ENCODE measurements around the gene GHR. TPM values are rescaled to one million over a fixed set of nuclear protein-coding genes. Genes with fewer than 3 reads are reported as not detected.

GHR gene
- total RNA-seq, 2 experiments from 2014 or later: not detected

DNA sequence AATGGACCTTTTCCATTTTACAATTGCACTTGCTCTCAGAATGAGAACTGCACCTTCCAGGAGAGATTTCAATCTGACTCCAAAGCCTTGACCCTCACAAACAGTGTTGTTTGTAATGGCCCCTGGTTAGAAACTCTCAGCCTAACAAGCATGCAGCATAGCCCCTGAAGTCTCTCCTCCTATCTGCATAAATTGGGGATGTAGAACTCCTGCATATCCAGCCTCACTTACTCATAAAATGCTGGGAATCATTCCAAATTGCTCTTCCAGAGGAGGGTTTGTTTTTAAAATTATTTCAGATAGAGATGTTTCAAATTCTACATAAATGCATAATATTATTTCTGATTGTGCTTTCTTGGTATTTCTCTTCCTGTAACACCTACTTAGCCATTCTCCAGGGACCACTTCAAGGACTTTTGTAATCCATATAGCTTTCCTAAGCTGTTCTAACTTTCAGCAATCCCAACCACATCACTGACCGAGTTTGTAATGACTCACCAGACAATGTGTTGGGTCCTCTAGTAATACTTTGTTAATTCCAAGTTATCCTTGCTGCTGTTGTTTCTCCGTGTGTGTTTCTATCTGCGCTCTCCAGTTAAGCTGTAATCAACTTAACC is 189.6 kb downstream of the GHR start:
- intact Hi-C loops (cut with micrococcal nuclease; ENCODE audit: unreplicated experiment): no loop called here
- no TSS peak for BruUV-seq (replicated peaks)
- CTCF ChIA-PET (ENCODE audit: unreplicated experiment): no interaction called here
- Histone ChIP-seq H3K36me3 (ENCODE audit: insufficient read depth, low read length) (no peaks in the 10 kb centered on the region), H3K79me2 (ENCODE audit: insufficient read depth, low read depth, low read length) (no peaks in the 10 kb centered on the region), H3K4me3 (ENCODE audit: low read depth, low read length, poor library complexity, severe bottlenecking) (no peak overlapping the region), H3K9me2 (ENCODE audit: insufficient read depth, low read length) (no peaks in the 10 kb centered on the region), H4K20me1 (ENCODE audit: insufficient read depth, low read length) (no peaks in the 10 kb centered on the region), H3K4me2 (ENCODE audit: low read length) (no peak overlapping the region), H3K9me3 (ENCODE audit: low read length) (no peaks in the 10 kb centered on the region), H3K4me1 (ENCODE audit: insufficient read depth, low read length, poor library complexity, severe bottlenecking) (no peaks in the 10 kb centered on the region), H3K27ac (ENCODE audit: low read depth, low read length, poor library complexity, severe bottlenecking) (no peak overlapping the region), H2AFZ (ENCODE audit: low read length) (no peak overlapping the region)
- DNase-seq (ENCODE audit: low spot score): no peak
- TF ChIP-seq, protein P1, sequence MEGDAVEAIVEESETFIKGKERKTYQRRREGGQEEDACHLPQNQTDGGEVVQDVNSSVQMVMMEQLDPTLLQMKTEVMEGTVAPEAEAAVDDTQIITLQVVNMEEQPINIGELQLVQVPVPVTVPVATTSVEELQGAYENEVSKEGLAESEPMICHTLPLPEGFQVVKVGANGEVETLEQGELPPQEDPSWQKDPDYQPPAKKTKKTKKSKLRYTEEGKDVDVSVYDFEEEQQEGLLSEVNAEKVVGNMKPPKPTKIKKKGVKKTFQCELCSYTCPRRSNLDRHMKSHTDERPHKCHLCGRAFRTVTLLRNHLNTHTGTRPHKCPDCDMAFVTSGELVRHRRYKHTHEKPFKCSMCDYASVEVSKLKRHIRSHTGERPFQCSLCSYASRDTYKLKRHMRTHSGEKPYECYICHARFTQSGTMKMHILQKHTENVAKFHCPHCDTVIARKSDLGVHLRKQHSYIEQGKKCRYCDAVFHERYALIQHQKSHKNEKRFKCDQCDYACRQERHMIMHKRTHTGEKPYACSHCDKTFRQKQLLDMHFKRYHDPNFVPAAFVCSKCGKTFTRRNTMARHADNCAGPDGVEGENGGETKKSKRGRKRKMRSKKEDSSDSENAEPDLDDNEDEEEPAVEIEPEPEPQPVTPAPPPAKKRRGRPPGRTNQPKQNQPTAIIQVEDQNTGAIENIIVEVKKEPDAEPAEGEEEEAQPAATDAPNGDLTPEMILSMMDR (conservative IDR thresholded peaks at IDR 0.05; ENCODE audit: low read length): no peak
- TF ChIP-seq EZH2phosphoT487 (IDR thresholded peaks at IDR 0.05; ENCODE audit: borderline replicate concordance, low read depth, low read length): no peak
- POLR2A ChIA-PET: interaction anchor here (1.0 kb wide), 1 partner anchor 9 kb away, joined by 3 read pairs; no protein-coding TSS in a partner anchor

GRCh38 chr5:42614509-42614908 is 191.3 kb downstream of the GHR start:
- no peak overlapping the region for H3K27ac ChIP-seq (ENCODE audit: low read depth, low read length, poor library complexity, severe bottlenecking)
- no peaks in the 10 kb centered on the region for H3K79me2 ChIP-seq (ENCODE audit: insufficient read depth, low read depth, low read length)
- intact Hi-C loops (cut with micrococcal nuclease; ENCODE audit: unreplicated experiment): no loop called here
- no peaks in the 10 kb centered on the region for H3K9me3 ChIP-seq (ENCODE audit: low read length)
- DNase-seq (ENCODE audit: low spot score): no peak
- no peak overlapping the region for H2AFZ ChIP-seq (ENCODE audit: low read length)
- CTCF ChIA-PET (ENCODE audit: unreplicated experiment): no interaction called here
- H3K9me2 ChIP-seq (ENCODE audit: insufficient read depth, low read length): no peaks in the 10 kb centered on the region
- POLR2A ChIA-PET: interaction anchor here (0.6 kb wide), 1 partner anchor 107 kb away, joined by 4 read pairs; no protein-coding TSS in a partner anchor
- no peaks in the 10 kb centered on the region for H3K36me3 ChIP-seq (ENCODE audit: insufficient read depth, low read length)
- H3K4me1 ChIP-seq (ENCODE audit: insufficient read depth, low read length, poor library complexity, severe bottlenecking): no peaks in the 10 kb centered on the region
- no peak overlapping the region for H3K4me3 ChIP-seq (ENCODE audit: low read depth, low read length, poor library complexity, severe bottlenecking)
- BruUV-seq (replicated peaks): no TSS peak
- TF ChIP-seq EZH2phosphoT487 (IDR thresholded peaks at IDR 0.05; ENCODE audit: borderline replicate concordance, low read depth, low read length): no peak
- TF ChIP-seq, protein P1 (conservative IDR thresholded peaks at IDR 0.05; ENCODE audit: low read length): no peak
- H4K20me1 ChIP-seq (ENCODE audit: insufficient read depth, low read length): no peaks in the 10 kb centered on the region
- no peak overlapping the region for H3K4me2 ChIP-seq (ENCODE audit: low read length)

DNA sequence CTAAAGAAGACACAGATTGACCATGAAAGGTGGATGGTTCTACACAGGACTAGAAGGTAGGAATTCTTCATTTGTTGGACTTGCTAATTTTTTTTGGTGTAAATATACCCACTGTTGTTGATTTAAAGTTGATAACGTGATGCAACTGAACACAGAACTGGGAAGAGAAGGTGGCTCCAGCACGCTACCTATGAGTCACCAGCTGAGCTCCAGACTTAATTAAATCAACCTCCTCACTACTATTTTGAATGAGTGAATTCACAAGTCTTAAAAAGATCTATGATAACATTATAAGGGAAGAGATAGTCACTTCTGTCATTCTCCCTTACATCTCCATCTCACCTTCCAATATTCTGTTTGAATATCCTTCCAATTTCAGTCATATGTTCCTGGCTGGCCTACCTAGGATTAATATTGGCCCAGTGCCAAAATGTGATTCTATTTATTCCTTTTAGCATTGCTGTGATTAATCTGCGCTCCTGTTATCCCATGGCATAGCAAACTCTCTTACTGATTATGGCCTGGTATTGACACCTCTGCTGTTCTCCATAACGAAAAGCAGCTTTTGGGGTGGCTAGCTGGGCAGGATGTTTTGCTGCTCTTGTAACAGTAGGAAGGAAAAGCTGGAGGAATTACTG is 197.5 kb downstream of the GHR start:
- H3K9me3 ChIP-seq (ENCODE audit: low read length): no peaks in the 10 kb centered on the region
- no TSS peak for BruUV-seq (replicated peaks)
- CTCF ChIA-PET (ENCODE audit: unreplicated experiment): no interaction called here
- peaks cover 24% of the 10 kb centered on the region for H3K4me1 ChIP-seq (ENCODE audit: insufficient read depth, low read length, poor library complexity, severe bottlenecking)
- intact Hi-C loops (cut with micrococcal nuclease; ENCODE audit: unreplicated experiment): no loop called here
- H4K20me1 ChIP-seq (ENCODE audit: insufficient read depth, low read length): no peaks in the 10 kb centered on the region
- H3K79me2 ChIP-seq (ENCODE audit: insufficient read depth, low read depth, low read length): no peaks in the 10 kb centered on the region
- peak overlapping the region; percentile 79; the same call in 1 of the 2 replicates for H2AFZ ChIP-seq (ENCODE audit: low read length)
- TF ChIP-seq EZH2phosphoT487 (IDR thresholded peaks at IDR 0.05; ENCODE audit: borderline replicate concordance, low read depth, low read length): no peak
- TF ChIP-seq, protein P1 (conservative IDR thresholded peaks at IDR 0.05; ENCODE audit: low read length): no peak
- DNase-seq (ENCODE audit: low spot score): no peak
- POLR2A ChIA-PET: interaction anchor here (0.6 to 1.5 kb wide), 3 partner anchors 15 to 29 kb away, joined by 3 to 4 read pairs (median 3); no protein-coding TSS in a partner anchor
- no peaks in the 10 kb centered on the region for H3K36me3 ChIP-seq (ENCODE audit: insufficient read depth, low read length)
- H3K4me3 ChIP-seq (ENCODE audit: low read depth, low read length, poor library complexity, severe bottlenecking): no peak overlapping the region
- peak overlapping the region; percentile 66 for H3K27ac ChIP-seq (ENCODE audit: low read depth, low read length, poor library complexity, severe bottlenecking)
- peak overlapping the region; percentile 52 for H3K4me2 ChIP-seq (ENCODE audit: low read length)
- H3K9me2 ChIP-seq (ENCODE audit: insufficient read depth, low read length): no peaks in the 10 kb centered on the region
